CD14-positive monocyte (primary cell): ENCODE results near the gene PKMYT1. TPM values are rescaled to one million over a fixed set of nuclear protein-coding genes. Genes with fewer than 3 reads are reported as not detected.

ENCODE experiments used
- DNase-seq, 3 donors: peaks; one replicate each; pipeline ENCODE4 v3.0.0-alpha.2; 2011 to 2022
- H2AFZ ChIP-seq: 2 replicates; pipeline ENCODE4 v1.6.0; 2012; ENCODE audit warnings: mild to moderate bottlenecking, low read depth, low read length, inconsistent platforms; ENCODE audit not compliant: insufficient read depth, poor library complexity, severe bottlenecking
- H3K27ac ChIP-seq, 2 donors: 1 replicate in 1 of 2; 2 replicates in 1 of 2; pipeline ENCODE4 v1.5.1; 2012 to 2013; ENCODE audit warnings: low read length in 2 of 2, control low read depth in 1 of 2, inconsistent platforms in 1 of 2, low read depth in 1 of 2, mild to moderate bottlenecking in 1 of 2
- H3K27me3 ChIP-seq, 2 donors: one replicate each; pipeline versions ENCODE4 v1.6.0 to v1.6.1; 2011 to 2013; ENCODE audit warnings: low read length in 2 of 2; ENCODE audit not compliant: control insufficient read depth in 2 of 2, insufficient read depth in 2 of 2
- H3K36me3 ChIP-seq, 2 donors: replicated peaks in 1 of 2; 1 replicate in 1 of 2; 2 replicates in 1 of 2; pipeline versions ENCODE4 v1.5.1 to v1.6.1; 2012 to 2013; ENCODE audit warnings: low read length in 2 of 2, control low read depth in 1 of 2, inconsistent platforms in 1 of 2, mild to moderate bottlenecking in 1 of 2; ENCODE audit not compliant: insufficient read depth in 2 of 2, control insufficient read depth in 1 of 2
- H3K4me1 ChIP-seq, 2 donors: 1 replicate in 1 of 2; 2 replicates in 1 of 2; pipeline versions ENCODE4 v1.5.1 to v1.6.1; 2012 to 2013; ENCODE audit warnings: low read length in 2 of 2, control low read depth in 1 of 2, inconsistent platforms in 1 of 2, mild to moderate bottlenecking in 1 of 2, moderate library complexity in 1 of 2; ENCODE audit not compliant: insufficient read depth in 2 of 2, control insufficient read depth in 1 of 2
- H3K4me2 ChIP-seq: replicated peaks from 2 replicates; pipeline ENCODE3; 2012; ENCODE audit warnings: low read length, moderate library complexity, mild to moderate bottlenecking; ENCODE audit not compliant: poor library complexity, severe bottlenecking; ENCODE audit errors: extremely low read depth
- H3K4me3 ChIP-seq, 3 experiments: fragments of 200-600 bp in 1 of 3; sonication (generic) in 1 of 3; replicated peaks in 1 of 3; 1 replicate in 2 of 3; 2 replicates in 1 of 3; pipeline ENCODE4 v1.5.1; 2011 to 2013; ENCODE audit warnings: low read length in 3 of 3, mild to moderate bottlenecking in 3 of 3, control low read depth in 2 of 3, low read depth in 2 of 3, inconsistent platforms in 1 of 3, moderate library complexity in 1 of 3
- H3K79me2 ChIP-seq: 2 replicates; pipeline ENCODE4 v1.6.0; 2012; ENCODE audit warnings: mild to moderate bottlenecking, control low read depth, inconsistent platforms, low read length, moderate library complexity; ENCODE audit not compliant: insufficient read depth
- H3K9ac ChIP-seq: 2 replicates; pipeline ENCODE4 v1.6.0; 2017; ENCODE audit warnings: low read length, mild to moderate bottlenecking; ENCODE audit not compliant: insufficient read depth, poor library complexity, severe bottlenecking
- H3K9me3 ChIP-seq, 2 donors: replicated peaks in 1 of 2; 1 replicate in 1 of 2; 2 replicates in 1 of 2; pipeline versions ENCODE4 v1.5.1 to v1.6.1; 2012 to 2013; ENCODE audit warnings: low read length in 2 of 2, control low read depth in 1 of 2; ENCODE audit not compliant: control insufficient read depth in 1 of 2, insufficient read depth in 1 of 2
- H4K20me1 ChIP-seq: 2 replicates; pipeline ENCODE4 v1.6.0; 2012; ENCODE audit warnings: mild to moderate bottlenecking, low read length, control low read depth, moderate library complexity; ENCODE audit not compliant: insufficient read depth
- H3K27ac Mint-ChIP-seq, 7 donors: one replicate each; pipeline ENCODE4 v1.8.0; 2020; ENCODE audit warnings: mild to moderate bottlenecking in 7 of 7, mixed read lengths in 7 of 7, moderate library complexity in 6 of 7, inconsistent platforms in 2 of 7
- H3K27me3 Mint-ChIP-seq, 3 donors: one replicate each; pipeline ENCODE4 v1.8.0; 2021 to 2022; ENCODE audit warnings: low read depth in 3 of 3, mild to moderate bottlenecking in 3 of 3, mixed read lengths in 3 of 3, moderate library complexity in 3 of 3, inconsistent platforms in 1 of 3
- H3K36me3 Mint-ChIP-seq, 2 donors: one replicate each; pipeline ENCODE4 v1.8.0; 2020; ENCODE audit warnings: mixed read lengths in 2 of 2, inconsistent platforms in 1 of 2, mild to moderate bottlenecking in 1 of 2
- H3K4me1 Mint-ChIP-seq: one replicate; pipeline ENCODE4 v1.8.0; 2020; ENCODE audit warnings: mild to moderate bottlenecking, mixed read lengths
- H3K4me3 Mint-ChIP-seq, 2 donors: one replicate each; pipeline ENCODE4 v1.8.0; 2020; ENCODE audit warnings: mild to moderate bottlenecking in 2 of 2, mixed read lengths in 2 of 2, moderate library complexity in 1 of 2
- H3K9me3 Mint-ChIP-seq, 7 donors: one replicate each; pipeline ENCODE4 v1.8.0; 2020 to 2022; ENCODE audit warnings: mixed read lengths in 7 of 7, mild to moderate bottlenecking in 6 of 7, moderate library complexity in 6 of 7, inconsistent platforms in 2 of 7
- CTCF ChIP-seq: fragments of 200-600 bp; IDR thresholded peaks from one replicate; pipeline ENCODE4 v1.8.0; 2022; ENCODE audit warnings: antibody characterized with exemption, mild to moderate bottlenecking
- WGBS: methylation state at CpG from one replicate; pipeline ENCODE4 v1.1.5; 2013; ENCODE audit warnings: missing lambda C conversion rate; ENCODE audit not compliant: insufficient coverage; 5-methylcytosine and 5-hydroxymethylcytosine counted together
- intact Hi-C, 2 donors: fragments of 100-400 bp; cut with micrococcal nuclease; formaldehyde crosslinking; loops; one replicate each; pipeline versions ENCODE4 v1.15.0 to v1.15.1; 2023
- polyA plus RNA-seq, 3 donors: library from polyadenylated mRNA; depleted of rRNA in 1 of 3; unstranded in 2 of 3; stranded (reverse) in 1 of 3; fragments of 300-500 nt in 2 of 3; fragments of >200 nt in 1 of 3; fragmentation: Illumina TruSeq in 2 of 3; gene quantifications; 1 replicate in 2 of 3; 2 replicates in 1 of 3; pipeline ENCODE4 v1.2.3, GENCODE V29; 2012 to 2021

PKMYT1 gene
- polyA plus RNA-seq, 3 donors: 0.39 to 3.2 (median 3.0) TPM

GRCh38 chr16:3000540-3000939, 20.3 kb upstream of the PKMYT1 start:
- Histone ChIP-seq H3K79me2 (no peaks in the 10 kb centered on the region), H3K9ac (no peak overlapping the region), H3K27ac (no peak overlapping the region), H3K9me3 (no peaks in the 10 kb centered on the region), H2AFZ (no peak overlapping the region), H4K20me1 (no peaks in the 10 kb centered on the region), H3K4me3 (no peak overlapping the region), H3K4me1 (peaks cover 8 to 9% of the 10 kb centered on the region in 2 donors), H3K4me2 (no peak overlapping the region), H3K27me3 (peaks cover 0 to 2% of the 10 kb centered on the region in 2 donors), H3K36me3 (no peaks in the 10 kb centered on the region)
- DNase-seq: no peak
- peak overlapping the region in 1 of 2 donors; percentile 53 for H3K4me3 Mint-ChIP-seq
- H3K36me3 Mint-ChIP-seq: no peaks in the 10 kb centered on the region
- 100% methylated on average over 2 of the region's 4 CpGs for WGBS
- no peak for TF ChIP-seq CTCF
- H3K9me3 Mint-ChIP-seq: peaks cover 0 to 3% (median 0%) of the 10 kb centered on the region in 7 donors
- H3K4me1 Mint-ChIP-seq: peaks cover 7% of the 10 kb centered on the region
- intact Hi-C loops: loop anchor here in 1 of 2 donors (2.0 kb wide), 1 partner anchor 14 kb away; no protein-coding TSS in a partner anchor
- H3K27me3 Mint-ChIP-seq: peaks cover 0 to 22% (median 16%) of the 10 kb centered on the region in 3 donors
- H3K27ac Mint-ChIP-seq: peak overlapping the region in 1 of 7 donors; percentile 11

GRCh38 chr16:2999929-3000328, 19.7 kb upstream of the PKMYT1 start:
- Mint-ChIP-seq H3K4me1 (peaks cover 3% of the 10 kb centered on the region), H3K9me3 (peaks cover 0 to 2% (median 0%) of the 10 kb centered on the region in 7 donors), H3K4me3 (no peak overlapping the region), H3K27me3 (peaks cover 0 to 17% (median 13%) of the 10 kb centered on the region in 3 donors), H3K36me3 (no peaks in the 10 kb centered on the region), H3K27ac (no peak overlapping the region)
- H4K20me1 ChIP-seq: no peaks in the 10 kb centered on the region
- H3K9me3 ChIP-seq: no peaks in the 10 kb centered on the region
- peaks cover 3 to 4% of the 10 kb centered on the region in 2 donors for H3K4me1 ChIP-seq
- no peak for TF ChIP-seq CTCF
- H3K27ac ChIP-seq: no peak overlapping the region
- no peak overlapping the region for H2AFZ ChIP-seq
- H3K79me2 ChIP-seq: no peaks in the 10 kb centered on the region
- peaks cover 0 to 1% of the 10 kb centered on the region in 2 donors for H3K27me3 ChIP-seq
- no peak for DNase-seq
- no peak overlapping the region for H3K4me2 ChIP-seq
- no peak overlapping the region for H3K4me3 ChIP-seq
- 97% methylated on average over 5 of the region's 6 CpGs for WGBS
- intact Hi-C loops: loop anchor here in 1 of 2 donors (2.0 to 5.0 kb wide), 2 partner anchors 15 to 32 kb away; no protein-coding TSS in a partner anchor
- H3K9ac ChIP-seq: no peak overlapping the region
- H3K36me3 ChIP-seq: no peaks in the 10 kb centered on the region
